Large intestine (tissue), 3 donors: ENCODE data around the gene PRKCH. TPM values are rescaled to one million over a fixed set of nuclear protein-coding genes. Genes with fewer than 3 reads are reported as not detected.
A peak's percentile ranks its signal among the peaks of the same experiment; 100 is the strongest.

ENCODE experiments used
- DNase-seq, 2 donors: peaks; one replicate each; pipeline versions ENCODE4 v3.0.0 to v3.0.0-alpha.2; 2013
- H3K27ac ChIP-seq: one replicate; pipeline ENCODE4 v1.5.1; 2013; ENCODE audit warnings: low read length
- H3K27me3 ChIP-seq: 2 replicates; pipeline ENCODE4 v1.6.1; 2013; ENCODE audit warnings: low read length; ENCODE audit not compliant: control insufficient read depth, insufficient read depth
- H3K36me3 ChIP-seq: 2 replicates; pipeline ENCODE4 v1.6.1; 2013; ENCODE audit warnings: low read length; ENCODE audit not compliant: control insufficient read depth, insufficient read depth
- H3K4me1 ChIP-seq: one replicate; pipeline ENCODE4 v1.6.1; 2013; ENCODE audit warnings: low read length; ENCODE audit not compliant: control insufficient read depth, insufficient read depth
- H3K4me3 ChIP-seq: one replicate; pipeline ENCODE4 v1.5.1; 2013; ENCODE audit warnings: low read length
- H3K9me3 ChIP-seq: one replicate; pipeline ENCODE4 v1.6.1; 2013; ENCODE audit warnings: mild to moderate bottlenecking, low read depth, low read length, moderate library complexity; ENCODE audit not compliant: control insufficient read depth
- WGBS: methylation state at CpG from one replicate; pipeline ENCODE4 v1.1.5; 2013; ENCODE audit warnings: low lambda C conversion rate; ENCODE audit not compliant: insufficient coverage; 5-methylcytosine and 5-hydroxymethylcytosine counted together
- polyA plus RNA-seq: library from polyadenylated mRNA; unstranded; fragments of 120-200 nt; gene quantifications from one replicate; pipeline ENCODE4 v1.2.1, GENCODE V29; 2013

PRKCH gene
- polyA plus RNA-seq, 1 donor = 7.7 TPM

DNA sequence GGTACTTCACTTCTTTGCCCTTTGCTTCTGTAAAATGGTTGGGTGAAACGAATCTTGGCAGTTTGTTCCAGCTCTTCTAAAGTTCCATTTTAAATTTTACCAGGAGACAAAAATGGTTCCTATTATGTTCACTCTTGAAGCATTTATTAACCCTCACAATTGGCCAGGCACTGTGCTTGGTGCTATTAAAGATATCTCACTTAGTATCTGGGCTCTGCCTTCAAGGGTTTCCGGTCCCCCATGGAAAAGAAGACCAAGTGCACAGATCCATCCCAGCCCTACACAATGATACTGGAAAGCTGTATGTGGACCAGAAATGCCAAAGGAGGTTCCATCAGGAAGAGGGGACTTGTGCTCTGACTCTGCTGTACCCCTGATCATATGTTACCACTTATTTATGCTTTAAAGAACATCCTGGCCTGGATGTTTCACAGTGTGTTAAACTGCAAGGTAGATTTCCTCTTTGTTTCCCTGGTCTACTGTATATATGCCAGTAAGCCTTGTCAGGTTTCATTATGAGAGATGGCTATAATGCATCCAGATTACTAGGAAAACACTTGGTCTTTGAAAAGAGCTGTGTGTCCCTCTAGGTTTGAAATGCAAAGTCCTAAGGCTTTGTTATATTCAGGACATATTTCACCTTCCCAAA, 154.8 kb downstream of the PRKCH start:
- no peak for DNase-seq
- peak overlapping the region; percentile 50 for H3K27ac ChIP-seq
- H3K36me3 ChIP-seq = no peaks in the 10 kb centered on the region
- H3K4me1 ChIP-seq = no peaks in the 10 kb centered on the region
- no peak overlapping the region for H3K4me3 ChIP-seq
- no CpG with 5 or more reads among the region's 2 CpGs for WGBS
- H3K9me3 ChIP-seq = no peaks in the 10 kb centered on the region
- no peaks in the 10 kb centered on the region for H3K27me3 ChIP-seq

- no peaks in the 10 kb centered on the region for H3K4me1 ChIP-seq
- H3K9me3 ChIP-seq = no peaks in the 10 kb centered on the region
- WGBS = 55% methylated on average over 3 of the region's 6 CpGs
- peak overlapping the region; percentile 50 for H3K27ac ChIP-seq
- H3K36me3 ChIP-seq = no peaks in the 10 kb centered on the region
- DNase-seq = peak; percentile 54 to 64
- no peaks in the 10 kb centered on the region for H3K27me3 ChIP-seq
- no peak overlapping the region for H3K4me3 ChIP-seq
Measured at GRCh38 chr14:61476754-61477410, 155.5 kb downstream of the PRKCH start.

GRCh38 chr14:61477712-61478462, 156.5 kb downstream of the PRKCH start:
- Histone ChIP-seq H3K4me3 (no peak overlapping the region), H3K36me3 (no peaks in the 10 kb centered on the region), H3K4me1 (no peaks in the 10 kb centered on the region), H3K27me3 (no peaks in the 10 kb centered on the region), H3K9me3 (no peaks in the 10 kb centered on the region), H3K27ac (no peak overlapping the region)
- WGBS = no CpG with 5 or more reads among the region's 10 CpGs
- DNase-seq = no peak

DNA sequence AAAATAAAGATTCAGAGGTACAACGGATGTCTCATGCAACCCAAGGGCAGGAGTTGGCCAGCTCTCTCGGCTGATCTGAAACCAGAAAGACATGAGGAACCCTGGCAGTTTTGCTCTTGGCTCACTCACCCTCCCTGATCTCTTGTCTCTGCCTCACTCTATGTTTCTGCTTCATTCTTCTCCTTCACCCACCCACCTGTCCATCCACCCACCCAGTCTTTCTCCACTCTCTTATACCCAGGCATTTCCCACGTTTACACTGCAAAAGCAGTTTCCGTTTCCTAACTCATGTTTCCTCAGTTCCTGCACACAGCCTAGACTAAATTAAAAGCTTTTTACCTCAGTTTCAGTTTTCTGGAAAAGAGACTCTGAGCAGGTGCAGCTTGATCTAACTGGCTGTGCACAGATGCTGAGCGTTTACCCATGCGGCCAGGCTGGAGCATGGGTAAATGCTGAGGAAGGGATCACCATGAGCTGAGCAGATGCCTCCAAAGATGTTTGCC, 157.6 kb downstream of the PRKCH start:
- H3K4me1 ChIP-seq = no peaks in the 10 kb centered on the region
- no peak overlapping the region for H3K27ac ChIP-seq
- WGBS = no CpG with 5 or more reads among the region's 6 CpGs

GRCh38 chr14:61479746-61480502, 158.5 kb downstream of the PRKCH start:
- Histone ChIP-seq H3K27me3 (no peaks in the 10 kb centered on the region), H3K4me1 (no peaks in the 10 kb centered on the region), H3K36me3 (no peaks in the 10 kb centered on the region), H3K9me3 (no peaks in the 10 kb centered on the region), H3K4me3 (no peak overlapping the region), H3K27ac (no peak overlapping the region)
- WGBS = no CpG with 5 or more reads among the region's 3 CpGs
- DNase-seq = no peak

More for the DNA sequence above, 157.6 kb downstream of the PRKCH start:
- DNase-seq = no peak
- Histone ChIP-seq H3K36me3 (no peaks in the 10 kb centered on the region), H3K9me3 (no peaks in the 10 kb centered on the region), H3K4me3 (no peak overlapping the region), H3K27me3 (no peaks in the 10 kb centered on the region)

GRCh38 chr14:61480704-61481285, 159.4 kb downstream of the PRKCH start:
- Histone ChIP-seq H3K27ac (no peak overlapping the region), H3K36me3 (no peaks in the 10 kb centered on the region), H3K9me3 (no peaks in the 10 kb centered on the region), H3K27me3 (no peaks in the 10 kb centered on the region), H3K4me1 (no peaks in the 10 kb centered on the region), H3K4me3 (no peak overlapping the region)
- DNase-seq = no peak
- WGBS = 100% methylated on average over 1 of the region's 8 CpGs

GRCh38 chr14:61481701-61482100, 160.3 kb downstream of the PRKCH start:
- no peak overlapping the region for H3K27ac ChIP-seq
- H3K4me1 ChIP-seq = no peaks in the 10 kb centered on the region
- no peaks in the 10 kb centered on the region for H3K9me3 ChIP-seq
- no peak for DNase-seq
- H3K27me3 ChIP-seq = no peaks in the 10 kb centered on the region
- WGBS = no CpG with 5 or more reads among the region's 5 CpGs
- no peak overlapping the region for H3K4me3 ChIP-seq
- no peaks in the 10 kb centered on the region for H3K36me3 ChIP-seq

- Histone ChIP-seq H3K36me3 (no peaks in the 10 kb centered on the region), H3K4me3 (no peak overlapping the region), H3K4me1 (no peaks in the 10 kb centered on the region), H3K27ac (no peak overlapping the region), H3K27me3 (no peaks in the 10 kb centered on the region), H3K9me3 (no peaks in the 10 kb centered on the region)
- DNase-seq = no peak
- WGBS = 100% methylated on average over 1 of the region's 8 CpGs
Measured at GRCh38 chr14:61482348-61483206, 161.2 kb downstream of the PRKCH start.

- Histone ChIP-seq H3K4me3 (no peak overlapping the region), H3K27ac (no peak overlapping the region), H3K36me3 (no peaks in the 10 kb centered on the region), H3K4me1 (no peaks in the 10 kb centered on the region), H3K27me3 (no peaks in the 10 kb centered on the region), H3K9me3 (no peaks in the 10 kb centered on the region)
- DNase-seq = no peak
- 100% methylated on average over 1 of the region's 7 CpGs for WGBS
Measured at GRCh38 chr14:61483476-61483875, 162.1 kb downstream of the PRKCH start.
